Psoas muscle (tissue), 8 donors: Measurements from ENCODE around the gene MROH2A. TPM values are rescaled to one million over a fixed set of nuclear protein-coding genes. Genes with fewer than 3 reads are reported as not detected.

Experiments
- ATAC-seq, 4 donors: fragments of 200-7000 bp; cut with Tn5 transposase; one replicate each; pipeline ENCODE4 v1.9.1; 2020; ENCODE audit warnings: moderate library complexity in 3 of 4, mild to moderate bottlenecking in 2 of 4
- DNase-seq, 2 donors: peaks; one replicate each; pipeline ENCODE4 v3.0.0-alpha.2; 2020
- H3K27ac ChIP-seq: fragments of 200-600 bp; one replicate; pipeline ENCODE4 v1.8.0; 2022
- H3K27me3 ChIP-seq, 3 donors: fragments of 200-600 bp in 1 of 3; one replicate each; pipeline versions ENCODE4 v1.6.1 to v1.8.0; 2013 to 2022; ENCODE audit warnings: low read length in 2 of 3, mild to moderate bottlenecking in 2 of 3, moderate library complexity in 1 of 3; ENCODE audit not compliant: insufficient read depth in 3 of 3
- H3K36me3 ChIP-seq, 2 donors: fragments of 200-600 bp in 1 of 2; one replicate each; pipeline versions ENCODE4 v1.6.1 to v1.8.0; 2013 to 2022; ENCODE audit warnings: low read depth in 1 of 2, mild to moderate bottlenecking in 1 of 2, moderate library complexity in 1 of 2; ENCODE audit not compliant: insufficient read depth in 1 of 2
- H3K4me1 ChIP-seq: fragments of 200-600 bp; one replicate; pipeline ENCODE4 v1.8.0; 2022
- H3K4me3 ChIP-seq: fragments of 200-600 bp; one replicate; pipeline ENCODE4 v1.8.0; 2022; ENCODE audit warnings: mild to moderate bottlenecking
- H3K9me3 ChIP-seq: fragments of 200-600 bp; one replicate; pipeline ENCODE4 v1.8.0; 2022
- CTCF ChIP-seq: fragments of 200-600 bp; IDR thresholded peaks from one replicate; pipeline ENCODE4 v1.8.0; 2022; ENCODE audit warnings: antibody characterized with exemption
- WGBS, 3 donors: extraction: QIAGEN DNeasy Blood & Tissue Kit; methylation state at CpG; one replicate each; pipeline versions ENCODE4 v1.1.6 to v1.1.7; 2013; 5-methylcytosine and 5-hydroxymethylcytosine counted together
- intact Hi-C, 2 donors: fragments of 100-400 bp; cut with DNase I; formaldehyde crosslinking; loops; one replicate each; pipeline versions ENCODE4 v1.11.0 to v1.14.2; 2022
- polyA plus RNA-seq, 3 donors: library from polyadenylated mRNA; stranded (reverse); fragments of 200-250 nt; gene quantifications; one replicate each; pipeline ENCODE4 v1.2.3, GENCODE V29; 2013
- total RNA-seq, 4 donors: library from RNA; stranded (reverse); fragmentation: NEBNext Ultra II Directional in 2 of 4; extraction: Animal tissue kit (Norgen Biotek cat#: 25700) in 2 of 4; gene quantifications; one replicate each; pipeline versions ENCODE4 v1.2.1 to v1.2.4, GENCODE V29; 2021 to 2023
- donor health status: healthy with polysubstance abuse.
- donor health status: DM: no; HTN: no; CAD: no; lungs with moderate emphysema.
- donor health status: Bipolar disorder and iron deficiency.
- donor health status: healthy.
- donor health status: DM: yes; HTN: yes; CAD: no.
- donor health status: DM: no; HTN: no; CAD: no.
- donor health status: DM: no; HTN: no; CAD: no.
- donor health status: DM: yes; HTN: yes; CAD: no.

MROH2A gene
- total and polyA plus RNA-seq, 7 donors = not detected

- Histone ChIP-seq H3K4me3 (no peak overlapping the region), H3K9me3 (no peaks in the 10 kb centered on the region), H3K27me3 (no peaks in the 10 kb centered on the region), H3K27ac (no peak overlapping the region), H3K36me3 (no peaks in the 10 kb centered on the region), H3K4me1 (no peaks in the 10 kb centered on the region)
- DNase-seq = no peak
- TF ChIP-seq CTCF = no peak
- intact Hi-C loops = no loop called here
- 91 to 95% (median 94%) methylated on average over 19 of the region's 19 CpGs for WGBS, 3 donors
- no peak for ATAC-seq
Observed at GRCh38 chr2:233844064-233844807, 66.1 kb downstream of the MROH2A start.

- 88 to 92% (median 92%) methylated on average over 3 of the region's 3 CpGs for WGBS, 3 donors
- ATAC-seq = no peak
Observed at GRCh38 chr2:233844836-233845235, 66.7 kb downstream of the MROH2A start.

GRCh38 chr2:233845301-233846060 lies 67.4 kb downstream of the MROH2A start:
- H3K27ac ChIP-seq = no peak overlapping the region
- no peak for DNase-seq
- H3K27me3 ChIP-seq = no peaks in the 10 kb centered on the region
- no peak overlapping the region for H3K4me3 ChIP-seq
- intact Hi-C loops = no loop called here
- no peaks in the 10 kb centered on the region for H3K36me3 ChIP-seq
- 100% methylated on average over 1 of the region's 1 CpG for WGBS, 3 donors
- no peak for TF ChIP-seq CTCF
- no peaks in the 10 kb centered on the region for H3K9me3 ChIP-seq
- H3K4me1 ChIP-seq = no peaks in the 10 kb centered on the region
- no peak for ATAC-seq

More at GRCh38 chr2:233844836-233845235, 66.7 kb downstream of the MROH2A start:
- Histone ChIP-seq H3K27ac (no peak overlapping the region), H3K9me3 (no peaks in the 10 kb centered on the region), H3K4me1 (no peaks in the 10 kb centered on the region), H3K36me3 (no peaks in the 10 kb centered on the region), H3K27me3 (no peaks in the 10 kb centered on the region), H3K4me3 (no peak overlapping the region)
- intact Hi-C loops = no loop called here
- TF ChIP-seq CTCF = no peak
- DNase-seq = no peak

GRCh38 chr2:233846387-233847247 lies 68.5 kb downstream of the MROH2A start:
- Histone ChIP-seq H3K36me3 (no peaks in the 10 kb centered on the region), H3K9me3 (no peaks in the 10 kb centered on the region), H3K4me1 (no peaks in the 10 kb centered on the region), H3K4me3 (no peak overlapping the region), H3K27ac (no peak overlapping the region), H3K27me3 (no peaks in the 10 kb centered on the region)
- ATAC-seq (no peak), DNase-seq (no peak)
- intact Hi-C loops = no loop called here
- no peak for TF ChIP-seq CTCF
- 85 to 90% (median 87%) methylated on average over 16 of the region's 16 CpGs for WGBS, 3 donors
